GM12878 (cell line): ENCODE data around the gene KLK5.

Source experiments
- ATF2 ChIP-seq: IDR thresholded peaks from 2 replicates; pipeline ENCODE4 v1.6.1; 2012; ENCODE audit warnings: low read length, inconsistent platforms
- CTCF ChIP-seq, 3 experiments: IDR thresholded peaks in 2 of 3; conservative IDR thresholded peaks in 1 of 3; 2 replicates each; pipeline ENCODE4 v1.5.1; 2011; ENCODE audit warnings: low read depth in 3 of 3, low read length in 3 of 3, mild to moderate bottlenecking in 3 of 3, control low read depth in 2 of 3, moderate library complexity in 2 of 3, inconsistent platforms in 1 of 3, mixed read lengths in 1 of 3; ENCODE audit not compliant: control insufficient read depth in 2 of 3, insufficient read depth in 1 of 3; ENCODE audit errors: extremely low read depth in 1 of 3
- EP300 ChIP-seq, 2 experiments: fragments of 150-350 bp in 1 of 2; IDR thresholded peaks; 2 replicates each; pipeline ENCODE4 v1.6.1; 2011 to 2012; ENCODE audit warnings: low read depth in 2 of 2, low read length in 2 of 2, borderline replicate concordance in 1 of 2, improper control_type of control experiment in 1 of 2, inconsistent platforms in 1 of 2; ENCODE audit not compliant: control insufficient read depth in 1 of 2
- JUNB ChIP-seq: IDR thresholded peaks from 2 replicates; pipeline ENCODE4 v1.6.1; 2016; ENCODE audit warnings: antibody characterized with exemption, mild to moderate bottlenecking
- MTA3 ChIP-seq: IDR thresholded peaks from 2 replicates; pipeline ENCODE4 v1.6.1; 2012; ENCODE audit warnings: low read length, inconsistent platforms, borderline replicate concordance
- POLR2AphosphoS5 ChIP-seq: IDR thresholded peaks from 2 replicates; pipeline ENCODE4 v1.6.1; 2011; ENCODE audit warnings: mild to moderate bottlenecking, low read length, inconsistent platforms
- REST ChIP-seq: IDR thresholded peaks from 2 replicates; pipeline ENCODE4 v1.6.1; 2012; ENCODE audit warnings: mild to moderate bottlenecking, low read depth, low read length
- TAF1 ChIP-seq: IDR thresholded peaks from 2 replicates; pipeline ENCODE4 v1.6.1; 2011; ENCODE audit warnings: mild to moderate bottlenecking, low read depth, low read length, borderline replicate concordance

GRCh38 chr19:50924586-50924985 is 28.3 kb downstream of the KLK5 start:
- no peak for TF ChIP-seq TAF1
- TF ChIP-seq MTA3: no peak
- no peak for TF ChIP-seq POLR2AphosphoS5
- TF ChIP-seq JUNB: no peak
- no peak for TF ChIP-seq CTCF (IDR thresholded peaks at IDR 0.05 in 2 of 3, conservative IDR thresholded peaks at IDR 0.05 in 1 of 3; ENCODE audit: control insufficient read depth in 2 of 3, extremely low read depth in 1 of 3, insufficient read depth in 1 of 3, low read depth in 3 of 3, low read length in 3 of 3)
- TF ChIP-seq ATF2: no peak
- TF ChIP-seq EP300 (IDR thresholded peaks at IDR 0.05; ENCODE audit: borderline replicate concordance in 1 of 2, control insufficient read depth in 1 of 2, low read depth in 2 of 2, low read length in 2 of 2): no peak
- TF ChIP-seq REST: no peak
